B cell (primary cell): Measurements from ENCODE around the gene HOXB4.

Experiments used
- CTCF ChIP-seq: fragments of 200-600 bp; IDR thresholded peaks from one replicate; pipeline ENCODE4 v1.8.0; 2022; ENCODE audit warnings: antibody characterized with exemption, mild to moderate bottlenecking
- EZH2 ChIP-seq: IDR thresholded peaks from 2 replicates; pipeline ENCODE4 v1.6.1; 2012; ENCODE audit warnings: borderline replicate concordance, low read depth, mild to moderate bottlenecking, moderate library complexity, low read length; ENCODE audit not compliant: insufficient read depth, poor library complexity, severe bottlenecking

GRCh38 chr17:48570325-48571023, 7.7 kb downstream of the HOXB4 start:
- TF ChIP-seq EZH2 (no peak), CTCF (no peak)
